Left forelimb (tissue), 1 donor: Measurements from ENCODE around the gene EGR1.
"Not testable (repeated sequence)": the region's sequence is repeated elsewhere in the genome, so short reads cannot be mapped to it uniquely, and the experiment has no call there.

Experiments
- DNase-seq: peaks from one replicate; pipeline ENCODE4 v3.0.0-alpha.2; 2018; ENCODE audit warnings: low spot score

EGR1 gene

DNA sequence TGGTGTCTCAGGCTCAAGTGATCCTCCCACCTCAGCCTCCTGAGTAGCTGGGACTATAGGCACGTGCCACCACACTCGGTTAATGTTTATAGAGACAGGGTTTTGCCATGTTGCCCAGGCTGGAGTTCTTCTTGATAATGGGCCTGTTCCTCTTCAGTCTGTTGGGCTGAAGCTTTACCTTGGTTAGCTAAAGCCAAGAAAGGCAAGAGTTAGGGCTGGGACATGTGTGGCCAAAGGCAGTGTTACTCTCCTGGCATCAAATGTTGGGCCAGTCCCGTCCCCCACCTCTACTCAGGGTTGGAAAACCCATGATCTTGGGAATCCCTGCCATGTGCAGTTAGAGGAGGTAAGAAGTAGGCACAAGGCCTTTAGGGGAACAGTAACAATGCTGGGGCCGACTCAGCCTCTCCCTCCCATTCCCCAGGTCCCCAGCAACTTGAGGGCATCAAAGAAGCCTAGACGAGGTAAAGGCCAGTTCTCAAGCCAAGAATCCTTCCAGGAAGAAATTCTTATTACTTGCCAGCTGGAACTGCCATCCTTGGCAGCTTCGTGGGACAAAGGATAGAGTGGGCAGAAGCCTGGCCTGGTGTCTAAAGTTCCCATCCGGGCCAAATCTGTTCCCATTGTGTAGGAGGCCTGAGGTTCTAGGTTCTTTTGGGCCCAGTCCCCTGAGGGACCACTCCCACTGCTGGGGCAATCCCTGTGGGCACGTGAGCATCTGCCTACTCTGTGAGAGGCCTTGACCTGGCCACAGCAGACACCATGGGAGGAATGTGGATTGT, 4.5 kb downstream of the EGR1 start:
- peak; percentile 81 for DNase-seq

DNA sequence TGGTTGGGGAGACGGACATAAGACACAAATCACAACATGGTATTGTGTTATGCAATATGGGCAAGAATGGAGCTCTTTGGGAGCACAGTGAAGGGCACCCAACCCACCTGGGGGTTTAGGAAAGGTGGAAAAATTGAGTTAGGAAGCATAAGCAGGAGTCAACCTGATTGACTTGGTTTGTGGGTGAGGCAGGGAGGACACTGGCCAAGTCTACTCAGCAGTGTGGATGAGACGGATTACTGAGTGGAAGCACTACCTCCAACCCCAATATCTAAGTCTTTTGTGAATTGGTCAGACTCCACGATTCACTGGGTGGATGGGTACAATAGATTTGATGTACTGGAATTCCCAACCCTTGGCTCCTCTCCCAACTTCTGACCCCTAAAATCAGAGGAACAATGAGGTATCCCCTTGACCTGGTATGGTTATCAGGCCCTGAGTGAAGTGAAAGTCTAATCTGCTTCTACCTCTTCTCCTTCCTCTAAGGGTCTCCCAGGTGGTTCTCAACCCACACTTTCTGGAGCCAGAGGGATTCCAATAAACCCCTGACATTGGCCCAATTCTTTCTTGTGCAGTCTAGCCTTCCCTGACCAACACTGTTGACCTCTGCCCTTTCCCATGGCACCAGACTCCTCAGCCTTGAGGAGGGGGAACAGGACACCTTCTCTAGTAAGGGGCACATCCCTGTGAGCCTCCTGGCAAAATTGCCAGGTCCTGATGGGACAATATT, 5.2 kb downstream of the EGR1 start:
- no peak for DNase-seq

DNA sequence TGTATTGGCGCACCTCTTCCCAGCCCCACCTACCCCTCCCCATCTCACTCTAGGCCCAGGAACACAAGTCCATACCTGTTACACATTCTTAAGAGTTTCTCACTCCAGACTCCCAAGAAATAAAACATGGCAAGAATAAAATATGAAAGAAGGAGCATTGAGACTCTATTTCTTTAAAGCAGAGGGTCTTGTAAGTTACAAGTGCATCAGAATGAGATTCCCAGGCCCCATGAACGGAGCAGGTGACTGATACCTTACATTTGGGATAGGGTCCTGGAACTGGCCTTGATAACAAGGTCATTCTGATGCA, 5.7 kb downstream of the EGR1 start:
- no peak for DNase-seq

DNA sequence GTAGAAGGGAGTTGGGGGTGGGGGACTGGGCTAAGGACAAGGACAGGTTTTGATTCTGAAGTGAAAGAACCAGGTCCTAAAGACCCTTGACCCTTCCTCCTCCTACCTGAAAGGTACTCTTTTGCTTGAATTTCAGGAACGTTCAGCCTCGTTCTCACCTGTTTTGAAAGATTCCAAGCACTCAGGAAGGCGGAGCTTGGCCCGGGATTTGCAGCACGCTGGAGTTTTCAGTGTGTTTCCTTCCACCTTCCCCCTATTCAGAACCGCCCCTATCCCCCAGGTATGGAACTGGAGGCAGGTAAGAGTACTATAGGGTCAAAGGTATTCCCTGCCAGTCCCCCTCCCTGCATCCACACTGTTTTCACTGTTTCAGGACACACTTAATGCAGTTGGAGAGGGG, 7.1 kb downstream of the EGR1 start:
- DNase-seq = no peak

DNA sequence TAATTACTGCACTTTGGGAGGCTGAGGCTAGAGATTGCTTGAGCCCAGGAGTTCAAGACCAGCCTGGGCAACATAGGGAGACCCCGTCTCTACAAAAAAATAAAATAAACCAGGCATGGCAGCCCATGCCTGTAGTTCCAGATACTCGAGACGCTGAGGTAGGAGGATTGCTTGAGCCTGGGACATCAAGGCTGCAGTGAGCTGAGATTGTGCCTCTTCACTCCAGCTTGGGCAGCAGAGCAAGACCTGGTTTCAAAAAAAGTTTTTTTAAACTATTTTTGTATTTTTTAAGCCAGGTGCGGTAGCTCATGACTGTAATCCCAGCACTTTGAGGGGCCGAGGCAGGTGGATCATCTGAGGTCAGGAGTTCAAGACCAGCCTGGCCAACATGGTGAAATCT, 7.9 kb downstream of the EGR1 start:
- not testable (repeated sequence) for DNase-seq

DNA sequence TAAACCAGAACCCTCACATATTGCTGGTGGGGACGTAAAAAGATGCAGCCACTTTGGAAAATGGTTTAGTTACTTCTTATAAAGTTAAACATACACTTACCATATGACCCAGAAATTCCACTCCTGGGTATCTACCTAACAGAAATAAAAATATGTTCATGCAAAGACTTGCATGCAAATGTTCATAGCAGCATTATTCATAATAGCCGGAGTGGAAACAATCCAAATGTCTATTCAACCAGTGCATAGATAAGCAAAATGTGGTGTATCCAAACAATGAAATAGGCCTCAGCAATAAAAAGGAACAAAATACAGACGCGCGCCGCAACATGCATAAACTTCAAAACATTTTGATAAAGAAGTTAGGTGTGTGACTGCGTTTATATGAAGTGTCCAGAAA, 11.6 kb downstream of the EGR1 start:
- no peak for DNase-seq

DNA sequence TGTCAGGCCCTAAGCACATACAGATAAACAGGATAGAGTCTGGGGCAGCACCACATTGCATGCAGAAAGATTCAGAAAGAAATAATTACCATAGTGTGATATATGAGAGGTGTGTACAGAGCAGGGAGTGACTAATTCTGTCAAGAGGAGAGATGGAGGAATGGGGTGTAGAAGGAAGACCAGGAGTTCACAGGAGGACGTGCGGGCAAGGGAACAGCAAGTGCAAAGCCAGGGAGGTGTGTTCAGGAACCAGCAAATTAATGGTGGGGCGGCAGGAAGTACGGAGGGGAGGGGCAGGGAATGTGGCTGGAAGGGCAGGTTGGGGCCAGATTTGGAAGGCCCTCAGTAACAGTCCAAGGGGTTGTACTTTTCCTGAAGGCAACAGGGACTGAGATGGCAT, 17.4 kb downstream of the EGR1 start:
- DNase-seq = no peak

DNA sequence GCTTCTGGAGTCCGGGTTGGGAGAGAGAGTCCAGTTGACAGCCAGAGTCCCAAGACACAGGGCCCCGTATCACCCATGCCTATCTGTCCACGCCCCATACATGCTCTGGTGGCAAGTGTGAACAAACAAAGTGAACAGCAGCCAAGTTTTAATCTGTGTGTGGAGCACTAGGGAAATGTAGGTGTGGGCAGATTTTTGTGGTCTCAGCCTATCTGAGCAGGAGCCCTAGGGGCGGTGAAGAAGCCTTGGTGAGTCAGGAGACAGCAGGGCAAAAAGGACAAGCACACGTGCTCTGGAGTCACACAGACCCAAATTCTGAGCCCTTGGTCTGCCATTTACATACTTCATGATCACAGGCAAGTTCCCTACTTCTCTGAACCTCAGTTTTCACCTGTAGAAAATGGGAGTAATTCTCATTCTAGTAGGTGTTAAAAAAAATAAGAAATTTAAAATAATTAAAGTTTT, 23.2 kb downstream of the EGR1 start:
- DNase-seq = no peak

DNA sequence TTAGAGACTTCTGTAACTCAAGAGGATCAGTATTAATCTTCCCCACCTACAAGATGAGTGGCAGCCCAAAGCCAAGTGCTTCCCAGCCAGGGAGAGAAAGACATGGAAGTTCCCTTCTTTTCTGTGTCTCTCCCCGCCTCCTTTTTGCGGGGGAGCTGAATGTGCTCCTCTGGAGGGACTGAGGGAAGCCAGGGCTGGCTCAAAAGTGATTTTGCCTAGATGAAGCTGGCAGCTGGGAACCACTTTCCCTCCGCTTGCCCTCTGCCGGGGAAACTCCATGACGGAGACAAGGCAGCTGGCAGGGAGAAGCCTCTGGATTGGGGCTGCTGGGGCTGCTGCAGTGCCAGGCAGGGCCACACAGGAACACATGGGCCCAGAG, 24.4 kb downstream of the EGR1 start:
- no peak for DNase-seq

DNA sequence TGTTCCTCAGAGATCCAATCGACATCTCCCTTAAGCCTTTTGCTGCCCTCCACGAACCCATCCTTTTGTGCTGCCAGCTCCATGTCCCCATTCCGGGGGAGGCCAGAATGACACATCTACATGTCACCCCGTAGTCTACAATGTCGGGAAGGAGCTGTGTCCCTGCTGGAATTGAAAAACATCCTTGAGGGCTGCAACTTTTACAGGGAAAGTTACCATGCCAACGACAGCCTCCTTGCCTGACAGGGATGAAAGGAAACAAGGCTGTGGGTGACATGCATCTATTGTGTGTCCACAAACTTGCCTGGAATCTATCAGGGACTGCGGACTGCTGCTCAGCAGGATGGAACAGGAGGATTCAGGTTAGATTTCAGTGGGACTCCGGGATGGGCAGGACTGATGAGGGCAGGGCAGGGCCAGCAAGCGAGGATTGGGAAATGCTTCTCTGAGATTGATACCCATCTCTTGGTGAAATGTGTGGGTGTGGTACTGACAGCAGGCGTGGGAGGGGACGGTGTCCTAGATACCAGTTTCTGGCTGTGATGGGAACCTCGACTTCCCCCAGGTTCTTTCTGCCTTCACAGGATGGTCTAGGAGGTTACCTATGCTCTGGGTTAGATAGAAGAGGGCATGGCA, 25.5 kb downstream of the EGR1 start:
- no peak for DNase-seq

DNA sequence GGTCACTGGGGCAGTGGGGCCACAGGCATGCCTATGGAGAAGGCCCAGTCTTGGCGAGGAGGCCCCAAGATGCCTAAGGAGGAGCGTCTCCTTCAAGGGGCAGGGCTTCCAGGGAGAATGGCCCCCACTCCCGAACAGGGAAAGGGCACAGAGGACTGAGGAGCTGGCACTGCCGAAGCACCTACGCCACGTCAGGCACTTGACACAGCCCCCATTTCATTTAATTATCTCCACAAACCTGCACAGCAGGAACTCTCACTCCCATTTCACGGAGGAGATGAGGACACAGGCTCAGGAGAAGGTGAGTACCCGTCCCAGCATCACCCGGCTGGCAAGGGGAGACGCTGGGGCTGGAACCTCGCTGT, 26.0 kb downstream of the EGR1 start:
- no peak for DNase-seq

DNA sequence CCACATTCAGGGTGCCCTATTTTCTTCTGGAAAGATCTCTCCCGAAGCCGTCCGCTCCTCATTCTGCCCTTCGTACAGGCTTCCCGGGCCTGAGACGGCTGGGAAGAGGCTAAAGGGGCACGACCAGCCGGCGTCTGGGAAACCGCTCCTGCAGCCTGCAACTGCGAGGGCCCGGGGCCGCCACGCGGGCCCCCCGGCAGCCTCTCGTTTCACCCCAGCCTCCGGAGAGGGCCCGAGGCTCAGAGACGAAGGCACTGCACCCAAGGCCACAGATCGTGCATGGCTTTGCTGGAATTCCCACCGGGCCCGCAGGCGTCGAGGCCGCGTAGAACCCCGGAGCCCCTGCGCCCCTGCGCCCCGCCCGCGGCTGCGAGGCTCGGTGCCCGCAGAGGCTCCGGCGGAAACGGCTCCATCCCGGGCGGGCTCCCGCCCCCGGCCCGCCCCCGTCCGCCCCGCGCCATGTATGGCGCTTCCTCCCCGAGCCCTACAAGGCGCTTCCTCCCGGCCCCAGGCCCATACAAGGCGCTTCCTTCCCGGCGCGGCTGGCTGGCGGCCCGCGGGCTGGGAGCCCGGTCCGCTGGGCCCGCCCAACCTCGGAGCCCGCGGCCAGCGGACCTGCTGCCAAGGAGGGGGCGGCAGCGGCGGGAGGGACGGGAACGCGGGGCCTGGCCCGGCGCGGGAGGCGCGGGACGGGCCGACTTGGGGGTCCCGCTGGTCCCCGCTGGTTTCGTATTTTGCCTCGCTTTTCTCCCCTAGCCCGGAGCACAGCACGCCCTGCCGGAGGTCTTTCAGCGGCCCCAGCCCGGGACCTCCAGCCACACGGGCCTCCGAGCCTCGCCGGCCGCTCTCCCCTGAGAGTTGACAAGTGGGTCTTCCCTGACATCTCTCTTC, 26.6 kb downstream of the EGR1 start:
- peak; percentile 96 for DNase-seq

DNA sequence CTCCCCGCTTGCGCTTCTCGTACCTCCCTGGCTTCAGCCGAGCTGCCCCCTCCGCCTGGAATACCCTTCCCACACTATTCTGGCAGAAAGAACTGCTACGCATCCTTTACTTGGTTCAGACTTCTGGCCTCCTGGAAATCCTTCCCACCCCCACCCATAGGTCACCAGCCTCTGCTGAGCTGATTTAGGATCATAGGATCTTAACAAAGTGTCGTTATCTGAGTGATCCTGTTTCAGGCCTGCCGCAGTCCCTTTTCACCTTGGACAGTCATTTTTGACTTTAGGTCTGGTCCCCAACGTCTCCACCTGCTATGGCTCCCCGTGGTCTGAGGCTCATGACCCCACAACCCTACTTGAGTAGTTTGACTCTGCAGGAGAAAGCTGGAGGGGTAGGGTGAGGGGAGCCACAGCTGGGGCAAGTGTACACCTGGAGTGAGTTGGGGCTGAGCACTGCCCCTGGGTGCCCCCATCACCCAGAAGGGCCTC, 27.3 kb downstream of the EGR1 start:
- no peak for DNase-seq

DNA sequence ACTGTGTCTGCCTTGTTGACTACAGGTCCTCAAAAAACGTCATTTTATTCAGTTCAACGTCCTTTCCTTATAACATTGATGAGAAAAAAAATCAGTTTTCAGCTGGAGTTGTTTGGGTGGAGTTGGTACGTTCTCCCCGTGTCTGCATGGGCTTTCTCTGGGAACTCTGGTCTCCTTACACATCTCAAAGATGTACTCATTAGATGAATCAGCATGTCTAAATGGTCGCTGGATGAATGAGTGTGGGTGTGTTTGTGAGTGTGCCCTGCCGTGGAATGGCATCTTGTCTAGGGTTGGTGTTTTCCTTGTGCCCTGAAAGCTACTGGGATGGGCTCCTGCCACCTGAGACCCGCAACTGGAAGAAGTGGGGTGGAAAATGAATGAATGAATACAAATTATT, 30.1 kb downstream of the EGR1 start:
- no peak for DNase-seq

DNA sequence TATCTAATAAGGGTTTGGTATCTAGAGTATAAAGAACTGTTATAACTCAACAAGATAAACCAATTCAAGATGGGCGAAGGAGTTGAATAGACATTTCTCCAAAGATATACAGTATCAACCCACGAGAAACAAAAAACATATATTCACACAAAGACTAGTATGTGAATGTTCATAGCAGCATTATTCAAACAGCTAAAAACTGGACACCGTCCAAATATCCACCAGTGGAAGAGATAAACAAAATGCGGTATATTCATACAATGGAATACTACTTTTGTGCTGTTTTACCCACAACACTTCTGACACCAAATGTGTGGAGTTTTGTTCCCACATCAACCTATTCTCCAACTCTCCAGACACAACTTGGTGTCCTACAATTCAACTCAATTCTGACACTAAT, 33.1 kb downstream of the EGR1 start:
- no peak for DNase-seq

DNA sequence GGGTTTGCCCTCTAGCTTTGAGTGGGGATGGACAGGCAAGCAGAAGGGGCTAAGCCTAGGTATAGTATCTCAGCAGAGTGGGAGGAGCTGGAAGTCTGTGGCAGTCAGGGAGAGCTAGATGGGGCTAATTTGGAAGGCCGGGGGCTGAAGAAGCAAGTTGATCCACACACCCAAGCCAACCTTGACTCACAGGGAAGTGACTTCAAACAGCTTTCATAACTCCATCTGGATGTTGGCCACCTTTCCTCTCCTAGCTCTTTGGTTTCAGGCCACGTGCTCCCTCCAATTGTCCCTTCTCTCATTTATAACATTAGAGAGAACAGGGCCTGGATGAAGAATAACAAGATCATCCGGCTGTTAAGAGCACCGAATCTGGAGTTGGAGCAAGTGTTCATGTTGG, 36.8 kb downstream of the EGR1 start:
- DNase-seq = no peak

DNA sequence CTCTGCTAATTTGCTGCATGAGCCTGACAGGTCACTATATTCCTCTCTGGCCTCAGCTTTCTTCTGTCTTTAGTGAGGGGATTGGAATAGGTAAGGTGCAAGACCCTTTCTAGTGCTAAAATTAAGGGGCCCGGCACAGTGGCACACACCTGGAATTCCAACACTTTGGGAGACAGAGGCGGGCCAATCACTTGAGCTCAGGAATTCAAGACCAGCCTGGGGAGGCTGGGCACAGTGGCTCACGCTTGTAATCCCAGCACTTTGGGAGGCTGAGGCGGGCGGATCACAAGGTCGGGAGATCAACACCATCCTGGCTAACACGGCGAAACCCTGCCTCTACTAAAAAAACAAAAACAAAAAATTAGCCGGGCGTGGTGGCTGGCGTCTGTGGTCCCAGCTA, 37.2 kb downstream of the EGR1 start:
- DNase-seq = no peak

DNA sequence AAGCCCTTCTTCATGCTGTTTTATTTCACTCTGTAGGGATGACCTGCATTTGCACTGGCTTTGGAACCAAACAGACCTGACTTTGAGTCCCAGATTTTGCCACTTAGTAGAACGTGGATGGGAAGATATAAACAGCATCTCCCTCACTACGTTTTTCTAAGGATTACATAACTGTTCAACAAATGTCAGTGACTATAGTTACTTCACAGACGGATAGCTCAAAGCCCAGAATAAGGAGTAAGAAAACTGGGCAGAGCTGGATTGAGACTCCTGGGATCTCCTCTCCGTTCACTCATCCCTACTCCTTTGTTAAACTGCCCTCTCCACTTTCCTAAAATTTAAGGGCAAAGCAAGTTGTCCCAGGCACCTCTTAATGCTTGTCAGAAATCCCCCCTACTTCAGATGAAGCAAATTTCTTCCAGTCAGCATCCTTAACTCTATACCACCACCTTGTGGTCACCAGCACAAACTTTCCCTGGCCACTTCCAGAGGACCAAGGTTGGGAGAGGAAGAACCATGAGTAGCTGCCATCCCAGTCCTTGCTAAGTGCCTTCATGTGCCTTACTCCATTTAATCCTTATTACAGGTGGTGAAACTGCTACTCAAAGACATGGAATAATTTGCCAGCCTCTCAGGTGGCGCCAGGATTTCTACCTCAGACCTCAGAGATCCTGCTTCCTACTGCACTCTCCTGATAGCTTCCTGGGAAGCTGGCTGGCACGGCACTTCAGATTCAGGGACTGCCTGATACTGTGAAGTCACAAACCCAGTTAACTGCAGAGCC, 38.4 kb downstream of the EGR1 start:
- no peak for DNase-seq

DNA sequence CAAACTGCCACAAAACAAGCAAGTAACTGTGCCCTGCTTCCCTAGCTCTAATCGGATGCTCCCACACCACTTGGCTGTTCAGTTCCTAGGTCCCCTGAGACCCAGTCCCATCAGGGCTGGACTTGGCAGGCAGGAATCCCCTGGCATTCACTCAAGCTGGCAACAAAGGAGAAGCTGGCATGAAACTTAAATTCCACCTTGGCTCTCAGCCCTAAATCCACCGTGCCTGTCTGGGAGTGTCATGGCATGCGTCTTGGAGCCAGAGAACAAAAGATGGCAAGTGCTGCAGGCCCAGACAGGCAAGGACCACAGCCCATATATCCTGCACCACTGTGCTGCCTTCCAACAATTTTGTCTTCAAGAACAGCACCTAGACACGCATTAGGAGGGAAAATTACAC, 39.5 kb downstream of the EGR1 start:
- DNase-seq = no peak

DNA sequence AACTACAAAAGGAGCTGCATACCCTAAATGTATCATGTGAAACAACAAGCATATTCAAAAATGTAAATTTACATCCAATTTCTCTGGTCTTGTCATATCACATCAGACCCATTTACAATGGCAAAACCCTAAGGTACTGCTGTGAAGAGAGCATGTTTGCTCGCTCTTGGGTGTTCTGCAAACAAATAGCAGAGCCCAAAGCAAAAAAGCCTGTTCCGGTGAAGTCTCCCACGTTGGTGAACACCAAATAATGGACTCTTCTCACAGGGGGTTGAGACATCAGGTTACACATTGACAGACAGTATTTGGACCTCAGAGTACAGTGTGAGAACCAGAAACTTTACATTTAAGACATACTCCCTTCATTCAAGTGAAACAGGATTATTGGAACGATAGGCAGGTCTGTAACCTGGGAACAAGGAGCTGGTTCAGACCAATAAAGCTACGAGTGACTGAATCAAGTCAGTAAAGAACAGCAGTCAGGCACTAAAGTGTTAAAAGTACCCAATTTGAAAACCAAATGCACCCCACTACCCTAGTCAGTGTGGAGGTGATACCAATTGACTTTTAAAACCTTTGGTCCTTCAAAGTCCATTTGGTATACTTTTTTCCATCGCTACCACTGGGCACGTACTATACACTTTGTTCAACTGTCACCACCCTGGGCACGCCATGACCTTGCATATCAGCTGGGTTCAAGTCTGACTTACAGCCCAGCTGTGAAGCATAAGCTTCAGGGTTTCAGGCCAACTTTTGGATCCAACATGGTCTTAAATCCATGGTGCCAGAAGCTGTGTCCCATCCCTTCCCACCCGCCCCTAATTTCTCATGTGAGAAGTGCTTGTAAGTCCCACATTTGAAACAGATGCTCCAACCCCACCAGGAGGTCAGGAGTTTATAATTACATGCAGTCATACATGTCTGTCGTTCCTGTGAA, 41.4 kb downstream of the EGR1 start:
- DNase-seq = no peak
